ENCODE data around the gene MIR17HG. TPM values are rescaled to one million over a fixed set of nuclear protein-coding genes. Genes with fewer than 3 reads are reported as not detected.
"Not testable (repeated sequence)": the region's sequence is repeated elsewhere in the genome, so short reads cannot be mapped to it uniquely, and the experiment has no call there.

MIR17HG gene
- polyA plus RNA-seq, 4 donors: 0.67 to 8.2 (median 1.8) TPM

GRCh38 chr13:91311491-91311890 lies 36.0 kb upstream of the MIR17HG start:
- H3K27me3 ChIP-seq (ENCODE audit: control insufficient read depth in 3 of 3, insufficient read depth in 3 of 3, low read length in 3 of 3): no peaks in the 10 kb centered on the region
- H3K36me3 ChIP-seq (ENCODE audit: control insufficient read depth in 3 of 3, insufficient read depth in 2 of 3, low read depth in 1 of 3, low read length in 3 of 3): no peaks in the 10 kb centered on the region
- FAIRE-seq (no peak), DNase-seq (no peak)
- 76 to 81% (median 78%) methylated on average over 4 of the region's 4 CpGs for WGBS, 3 donors
- no peak overlapping the region for H3K27ac ChIP-seq (ENCODE audit: low read depth in 1 of 3, low read length in 2 of 3)
- H3K4me3 ChIP-seq (ENCODE audit: low read depth in 1 of 3, low read length in 3 of 3): no peak overlapping the region
- no peaks in the 10 kb centered on the region for H3K9me3 ChIP-seq (ENCODE audit: control insufficient read depth in 2 of 2, insufficient read depth in 1 of 2, low read depth in 1 of 2, low read length in 1 of 2)
- H3K4me1 ChIP-seq (ENCODE audit: control insufficient read depth in 3 of 3, insufficient read depth in 2 of 3, low read depth in 1 of 3, low read length in 2 of 3): no peaks in the 10 kb centered on the region

- WGBS, 3 donors: 44 to 47% (median 45%) methylated on average over 3 of the region's 3 CpGs
- FAIRE-seq (no peak), DNase-seq (no peak)
- Histone ChIP-seq H3K9me3 (ENCODE audit: control insufficient read depth in 2 of 2, insufficient read depth in 1 of 2, low read depth in 1 of 2, low read length in 1 of 2) (no peaks in the 10 kb centered on the region), H3K4me3 (ENCODE audit: low read depth in 1 of 3, low read length in 3 of 3) (no peak overlapping the region), H3K27ac (ENCODE audit: low read depth in 1 of 3, low read length in 2 of 3) (no peak overlapping the region), H3K36me3 (ENCODE audit: control insufficient read depth in 3 of 3, insufficient read depth in 2 of 3, low read depth in 1 of 3, low read length in 3 of 3) (no peaks in the 10 kb centered on the region), H3K27me3 (ENCODE audit: control insufficient read depth in 3 of 3, insufficient read depth in 3 of 3, low read length in 3 of 3) (peaks cover 0 to 1% (median 0%) of the 10 kb centered on the region in 3 donors), H3K4me1 (ENCODE audit: control insufficient read depth in 3 of 3, insufficient read depth in 2 of 3, low read depth in 1 of 3, low read length in 2 of 3) (no peaks in the 10 kb centered on the region)
Observed at GRCh38 chr13:91312324-91312723, 35.2 kb upstream of the MIR17HG start.

- no peaks in the 10 kb centered on the region for H3K4me1 ChIP-seq (ENCODE audit: control insufficient read depth in 3 of 3, insufficient read depth in 2 of 3, low read depth in 1 of 3, low read length in 2 of 3)
- no peaks in the 10 kb centered on the region for H3K36me3 ChIP-seq (ENCODE audit: control insufficient read depth in 3 of 3, insufficient read depth in 2 of 3, low read depth in 1 of 3, low read length in 3 of 3)
- H3K4me3 ChIP-seq (ENCODE audit: low read depth in 1 of 3, low read length in 3 of 3): no peak overlapping the region
- DNase-seq (peak; percentile 9 to 19), FAIRE-seq (no peak)
- H3K27me3 ChIP-seq (ENCODE audit: control insufficient read depth in 3 of 3, insufficient read depth in 3 of 3, low read length in 3 of 3): peaks cover 0 to 2% (median 0%) of the 10 kb centered on the region in 3 donors
- H3K9me3 ChIP-seq (ENCODE audit: control insufficient read depth in 2 of 2, insufficient read depth in 1 of 2, low read depth in 1 of 2, low read length in 1 of 2): no peaks in the 10 kb centered on the region
- no peak overlapping the region for H3K27ac ChIP-seq (ENCODE audit: low read depth in 1 of 3, low read length in 2 of 3)
- WGBS, 3 donors: 19 to 27% (median 24%) methylated on average over 5 of the region's 5 CpGs
Observed at GRCh38 chr13:91313103-91313502, 34.4 kb upstream of the MIR17HG start.

GRCh38 chr13:91313581-91313980 lies 33.9 kb upstream of the MIR17HG start:
- FAIRE-seq: no peak
- H3K4me1 ChIP-seq (ENCODE audit: control insufficient read depth in 3 of 3, insufficient read depth in 2 of 3, low read depth in 1 of 3, low read length in 2 of 3): no peaks in the 10 kb centered on the region
- peaks cover 0 to 2% (median 0%) of the 10 kb centered on the region in 3 donors for H3K27me3 ChIP-seq (ENCODE audit: control insufficient read depth in 3 of 3, insufficient read depth in 3 of 3, low read length in 3 of 3)
- H3K9me3 ChIP-seq (ENCODE audit: control insufficient read depth in 2 of 2, insufficient read depth in 1 of 2, low read depth in 1 of 2, low read length in 1 of 2): no peaks in the 10 kb centered on the region
- no peak overlapping the region for H3K27ac ChIP-seq (ENCODE audit: low read depth in 1 of 3, low read length in 2 of 3)
- H3K4me3 ChIP-seq (ENCODE audit: low read depth in 1 of 3, low read length in 3 of 3): no peak overlapping the region
- DNase-seq: no peak
- no peaks in the 10 kb centered on the region for H3K36me3 ChIP-seq (ENCODE audit: control insufficient read depth in 3 of 3, insufficient read depth in 2 of 3, low read depth in 1 of 3, low read length in 3 of 3)
- 48 to 65% (median 54%) methylated on average over 4 of the region's 4 CpGs for WGBS, 3 donors

GRCh38 chr13:91314888-91315287 lies 32.6 kb upstream of the MIR17HG start:
- H3K9me3 ChIP-seq (ENCODE audit: control insufficient read depth in 2 of 2, insufficient read depth in 1 of 2, low read depth in 1 of 2, low read length in 1 of 2): no peaks in the 10 kb centered on the region
- FAIRE-seq (no peak), DNase-seq (no peak)
- peaks cover 0 to 4% (median 0%) of the 10 kb centered on the region in 3 donors for H3K27me3 ChIP-seq (ENCODE audit: control insufficient read depth in 3 of 3, insufficient read depth in 3 of 3, low read length in 3 of 3)
- no peak overlapping the region for H3K4me3 ChIP-seq (ENCODE audit: low read depth in 1 of 3, low read length in 3 of 3)
- no peak overlapping the region for H3K27ac ChIP-seq (ENCODE audit: low read depth in 1 of 3, low read length in 2 of 3)
- no peaks in the 10 kb centered on the region for H3K36me3 ChIP-seq (ENCODE audit: control insufficient read depth in 3 of 3, insufficient read depth in 2 of 3, low read depth in 1 of 3, low read length in 3 of 3)
- no peaks in the 10 kb centered on the region for H3K4me1 ChIP-seq (ENCODE audit: control insufficient read depth in 3 of 3, insufficient read depth in 2 of 3, low read depth in 1 of 3, low read length in 2 of 3)

- H3K4me3 ChIP-seq (ENCODE audit: low read depth in 1 of 3, low read length in 3 of 3): no peak overlapping the region
- H3K27me3 ChIP-seq (ENCODE audit: control insufficient read depth in 3 of 3, insufficient read depth in 3 of 3, low read length in 3 of 3): peaks cover 0 to 4% (median 0%) of the 10 kb centered on the region in 3 donors
- WGBS, 3 donors: 74 to 85% (median 74%) methylated on average over 6 of the region's 6 CpGs
- H3K27ac ChIP-seq (ENCODE audit: low read depth in 1 of 3, low read length in 2 of 3): no peak overlapping the region
- H3K4me1 ChIP-seq (ENCODE audit: control insufficient read depth in 3 of 3, insufficient read depth in 2 of 3, low read depth in 1 of 3, low read length in 2 of 3): no peaks in the 10 kb centered on the region
- no peak for DNase-seq
- no peaks in the 10 kb centered on the region for H3K9me3 ChIP-seq (ENCODE audit: control insufficient read depth in 2 of 2, insufficient read depth in 1 of 2, low read depth in 1 of 2, low read length in 1 of 2)
- FAIRE-seq: no peak
- H3K36me3 ChIP-seq (ENCODE audit: control insufficient read depth in 3 of 3, insufficient read depth in 2 of 3, low read depth in 1 of 3, low read length in 3 of 3): no peaks in the 10 kb centered on the region
Observed at GRCh38 chr13:91318886-91319285, 28.6 kb upstream of the MIR17HG start.

GRCh38 chr13:91319996-91320395 lies 27.5 kb upstream of the MIR17HG start:
- WGBS, 3 donors: 90 to 96% (median 95%) methylated on average over 8 of the region's 8 CpGs
- Histone ChIP-seq H3K4me3 (ENCODE audit: low read depth in 1 of 3, low read length in 3 of 3) (no peak overlapping the region), H3K4me1 (ENCODE audit: control insufficient read depth in 3 of 3, insufficient read depth in 2 of 3, low read depth in 1 of 3, low read length in 2 of 3) (no peaks in the 10 kb centered on the region), H3K27ac (ENCODE audit: low read depth in 1 of 3, low read length in 2 of 3) (no peak overlapping the region), H3K9me3 (ENCODE audit: control insufficient read depth in 2 of 2, insufficient read depth in 1 of 2, low read depth in 1 of 2, low read length in 1 of 2) (no peaks in the 10 kb centered on the region), H3K27me3 (ENCODE audit: control insufficient read depth in 3 of 3, insufficient read depth in 3 of 3, low read length in 3 of 3) (peaks cover 0 to 4% (median 0%) of the 10 kb centered on the region in 3 donors), H3K36me3 (ENCODE audit: control insufficient read depth in 3 of 3, insufficient read depth in 2 of 3, low read depth in 1 of 3, low read length in 3 of 3) (no peaks in the 10 kb centered on the region)
- FAIRE-seq (no peak), DNase-seq (no peak)

GRCh38 chr13:91320990-91321389 lies 26.5 kb upstream of the MIR17HG start:
- DNase-seq; H3K9me3 ChIP-seq (ENCODE audit: control insufficient read depth in 2 of 2, insufficient read depth in 1 of 2, low read depth in 1 of 2, low read length in 1 of 2); H3K36me3 ChIP-seq (ENCODE audit: control insufficient read depth in 3 of 3, insufficient read depth in 2 of 3, low read depth in 1 of 3, low read length in 3 of 3); FAIRE-seq; H3K4me1 ChIP-seq (ENCODE audit: control insufficient read depth in 3 of 3, insufficient read depth in 2 of 3, low read depth in 1 of 3, low read length in 2 of 3); H3K27me3 ChIP-seq (ENCODE audit: control insufficient read depth in 3 of 3, insufficient read depth in 3 of 3, low read length in 3 of 3); H3K4me3 ChIP-seq (ENCODE audit: low read depth in 1 of 3, low read length in 3 of 3); H3K27ac ChIP-seq (ENCODE audit: low read depth in 1 of 3, low read length in 2 of 3): not testable (repeated sequence)
- 95 to 100% (median 99%) methylated on average over 1 of the region's 1 CpG for WGBS, 3 donors

GRCh38 chr13:91323349-91323748 lies 24.1 kb upstream of the MIR17HG start:
- Histone ChIP-seq H3K36me3 (ENCODE audit: control insufficient read depth in 3 of 3, insufficient read depth in 2 of 3, low read depth in 1 of 3, low read length in 3 of 3) (no peaks in the 10 kb centered on the region), H3K27ac (ENCODE audit: low read depth in 1 of 3, low read length in 2 of 3) (no peak overlapping the region), H3K9me3 (ENCODE audit: control insufficient read depth in 2 of 2, insufficient read depth in 1 of 2, low read depth in 1 of 2, low read length in 1 of 2) (no peaks in the 10 kb centered on the region), H3K4me1 (ENCODE audit: control insufficient read depth in 3 of 3, insufficient read depth in 2 of 3, low read depth in 1 of 3, low read length in 2 of 3) (no peaks in the 10 kb centered on the region), H3K4me3 (ENCODE audit: low read depth in 1 of 3, low read length in 3 of 3) (no peak overlapping the region), H3K27me3 (ENCODE audit: control insufficient read depth in 3 of 3, insufficient read depth in 3 of 3, low read length in 3 of 3) (peaks cover 0 to 2% (median 0%) of the 10 kb centered on the region in 3 donors)
- FAIRE-seq (no peak), DNase-seq (no peak)
- WGBS, 3 donors: 67 to 75% (median 73%) methylated on average over 3 of the region's 3 CpGs
